ENCODE data around the gene ITGB1. TPM values are rescaled to one million over a fixed set of nuclear protein-coding genes. Genes with fewer than 3 reads are reported as not detected.

Gene ITGB1
- total and polyA plus RNA-seq, 2 experiments from 2014 or later = 317 to 439 TPM

DNA sequence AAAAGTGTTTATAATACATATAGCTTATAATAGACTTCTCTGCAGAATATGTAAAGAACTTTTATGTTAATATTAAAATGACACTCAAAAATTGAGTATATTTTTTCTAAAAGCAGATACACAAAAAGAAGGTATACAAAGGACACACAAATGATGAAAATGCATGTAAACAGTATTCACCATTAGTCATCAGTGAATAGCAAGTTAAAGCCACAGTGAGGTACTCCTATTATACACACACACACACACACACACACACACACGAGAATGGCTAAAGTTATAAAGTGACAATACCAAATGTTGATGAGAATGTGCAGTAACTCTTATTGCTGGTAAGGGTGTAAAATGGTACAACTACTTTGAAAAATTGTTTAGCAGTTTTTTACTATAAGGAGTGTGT is 92.9 kb downstream of the ITGB1 start:
- Histone ChIP-seq H3K9me2 (ENCODE audit: insufficient read depth) (no peaks in the 10 kb centered on the region), H3K4me1 (ENCODE audit: insufficient read depth) (no peaks in the 10 kb centered on the region), H2AFZ (no peak overlapping the region), H3K79me2 (replicated peaks; ENCODE audit: insufficient read depth) (no peaks in the 10 kb centered on the region), H3K36me3 (ENCODE audit: insufficient read depth) (no peaks in the 10 kb centered on the region), H3K27me3 (ENCODE audit: insufficient read depth) (no peaks in the 10 kb centered on the region), H3K4me2 (no peak overlapping the region), H3K4me3 (no peak overlapping the region), H3K27ac (ENCODE audit: low read depth) (no peak overlapping the region), H3F3A (replicated peaks; ENCODE audit: low read depth) (no peaks in the 10 kb centered on the region), H4K20me1 (replicated peaks; ENCODE audit: insufficient read depth) (no peaks in the 10 kb centered on the region)
- Mint-ChIP-seq H3K36me3 (ENCODE audit: low read depth) (no peaks in the 10 kb centered on the region), H3K27me3 (ENCODE audit: insufficient read depth, low read depth, poor library complexity) (no peaks in the 10 kb centered on the region), H3K9me3 (no peaks in the 10 kb centered on the region), H3K4me1 (no peaks in the 10 kb centered on the region), H3K4me3 (no peak overlapping the region), H3K27ac (no peak overlapping the region)
- TF ChIP-seq JUNB (IDR thresholded peaks at IDR 0.05; ENCODE audit: unreplicated experiment) (no peak), EZH2 (IDR thresholded peaks at IDR 0.05; ENCODE audit: low read depth, unreplicated experiment) (no peak), ZNF114 (CRISPR knock-in tag; IDR thresholded peaks at IDR 0.05) (no peak), POLR2AphosphoS5 (IDR thresholded peaks at IDR 0.05; ENCODE audit: low read depth) (no peak), CREB1 (CRISPR knock-in tag; IDR thresholded peaks at IDR 0.05; ENCODE audit: low read depth) (no peak), NANOG (IDR thresholded peaks at IDR 0.05; ENCODE audit: borderline replicate concordance) (no peak), STAT1 (IDR thresholded peaks at IDR 0.05; ENCODE audit: unreplicated experiment) (no peak), EZH2phosphoT487 (IDR thresholded peaks at IDR 0.05; ENCODE audit: unreplicated experiment) (no peak), ZNF331 (CRISPR knock-in tag; IDR thresholded peaks at IDR 0.05; ENCODE audit: low read depth) (no peak)
- TF ChIP-seq, protein P1, sequence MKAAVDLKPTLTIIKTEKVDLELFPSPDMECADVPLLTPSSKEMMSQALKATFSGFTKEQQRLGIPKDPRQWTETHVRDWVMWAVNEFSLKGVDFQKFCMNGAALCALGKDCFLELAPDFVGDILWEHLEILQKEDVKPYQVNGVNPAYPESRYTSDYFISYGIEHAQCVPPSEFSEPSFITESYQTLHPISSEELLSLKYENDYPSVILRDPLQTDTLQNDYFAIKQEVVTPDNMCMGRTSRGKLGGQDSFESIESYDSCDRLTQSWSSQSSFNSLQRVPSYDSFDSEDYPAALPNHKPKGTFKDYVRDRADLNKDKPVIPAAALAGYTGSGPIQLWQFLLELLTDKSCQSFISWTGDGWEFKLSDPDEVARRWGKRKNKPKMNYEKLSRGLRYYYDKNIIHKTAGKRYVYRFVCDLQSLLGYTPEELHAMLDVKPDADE (IDR thresholded peaks at IDR 0.05) = no peak
- TF ChIP-seq, protein P2, sequence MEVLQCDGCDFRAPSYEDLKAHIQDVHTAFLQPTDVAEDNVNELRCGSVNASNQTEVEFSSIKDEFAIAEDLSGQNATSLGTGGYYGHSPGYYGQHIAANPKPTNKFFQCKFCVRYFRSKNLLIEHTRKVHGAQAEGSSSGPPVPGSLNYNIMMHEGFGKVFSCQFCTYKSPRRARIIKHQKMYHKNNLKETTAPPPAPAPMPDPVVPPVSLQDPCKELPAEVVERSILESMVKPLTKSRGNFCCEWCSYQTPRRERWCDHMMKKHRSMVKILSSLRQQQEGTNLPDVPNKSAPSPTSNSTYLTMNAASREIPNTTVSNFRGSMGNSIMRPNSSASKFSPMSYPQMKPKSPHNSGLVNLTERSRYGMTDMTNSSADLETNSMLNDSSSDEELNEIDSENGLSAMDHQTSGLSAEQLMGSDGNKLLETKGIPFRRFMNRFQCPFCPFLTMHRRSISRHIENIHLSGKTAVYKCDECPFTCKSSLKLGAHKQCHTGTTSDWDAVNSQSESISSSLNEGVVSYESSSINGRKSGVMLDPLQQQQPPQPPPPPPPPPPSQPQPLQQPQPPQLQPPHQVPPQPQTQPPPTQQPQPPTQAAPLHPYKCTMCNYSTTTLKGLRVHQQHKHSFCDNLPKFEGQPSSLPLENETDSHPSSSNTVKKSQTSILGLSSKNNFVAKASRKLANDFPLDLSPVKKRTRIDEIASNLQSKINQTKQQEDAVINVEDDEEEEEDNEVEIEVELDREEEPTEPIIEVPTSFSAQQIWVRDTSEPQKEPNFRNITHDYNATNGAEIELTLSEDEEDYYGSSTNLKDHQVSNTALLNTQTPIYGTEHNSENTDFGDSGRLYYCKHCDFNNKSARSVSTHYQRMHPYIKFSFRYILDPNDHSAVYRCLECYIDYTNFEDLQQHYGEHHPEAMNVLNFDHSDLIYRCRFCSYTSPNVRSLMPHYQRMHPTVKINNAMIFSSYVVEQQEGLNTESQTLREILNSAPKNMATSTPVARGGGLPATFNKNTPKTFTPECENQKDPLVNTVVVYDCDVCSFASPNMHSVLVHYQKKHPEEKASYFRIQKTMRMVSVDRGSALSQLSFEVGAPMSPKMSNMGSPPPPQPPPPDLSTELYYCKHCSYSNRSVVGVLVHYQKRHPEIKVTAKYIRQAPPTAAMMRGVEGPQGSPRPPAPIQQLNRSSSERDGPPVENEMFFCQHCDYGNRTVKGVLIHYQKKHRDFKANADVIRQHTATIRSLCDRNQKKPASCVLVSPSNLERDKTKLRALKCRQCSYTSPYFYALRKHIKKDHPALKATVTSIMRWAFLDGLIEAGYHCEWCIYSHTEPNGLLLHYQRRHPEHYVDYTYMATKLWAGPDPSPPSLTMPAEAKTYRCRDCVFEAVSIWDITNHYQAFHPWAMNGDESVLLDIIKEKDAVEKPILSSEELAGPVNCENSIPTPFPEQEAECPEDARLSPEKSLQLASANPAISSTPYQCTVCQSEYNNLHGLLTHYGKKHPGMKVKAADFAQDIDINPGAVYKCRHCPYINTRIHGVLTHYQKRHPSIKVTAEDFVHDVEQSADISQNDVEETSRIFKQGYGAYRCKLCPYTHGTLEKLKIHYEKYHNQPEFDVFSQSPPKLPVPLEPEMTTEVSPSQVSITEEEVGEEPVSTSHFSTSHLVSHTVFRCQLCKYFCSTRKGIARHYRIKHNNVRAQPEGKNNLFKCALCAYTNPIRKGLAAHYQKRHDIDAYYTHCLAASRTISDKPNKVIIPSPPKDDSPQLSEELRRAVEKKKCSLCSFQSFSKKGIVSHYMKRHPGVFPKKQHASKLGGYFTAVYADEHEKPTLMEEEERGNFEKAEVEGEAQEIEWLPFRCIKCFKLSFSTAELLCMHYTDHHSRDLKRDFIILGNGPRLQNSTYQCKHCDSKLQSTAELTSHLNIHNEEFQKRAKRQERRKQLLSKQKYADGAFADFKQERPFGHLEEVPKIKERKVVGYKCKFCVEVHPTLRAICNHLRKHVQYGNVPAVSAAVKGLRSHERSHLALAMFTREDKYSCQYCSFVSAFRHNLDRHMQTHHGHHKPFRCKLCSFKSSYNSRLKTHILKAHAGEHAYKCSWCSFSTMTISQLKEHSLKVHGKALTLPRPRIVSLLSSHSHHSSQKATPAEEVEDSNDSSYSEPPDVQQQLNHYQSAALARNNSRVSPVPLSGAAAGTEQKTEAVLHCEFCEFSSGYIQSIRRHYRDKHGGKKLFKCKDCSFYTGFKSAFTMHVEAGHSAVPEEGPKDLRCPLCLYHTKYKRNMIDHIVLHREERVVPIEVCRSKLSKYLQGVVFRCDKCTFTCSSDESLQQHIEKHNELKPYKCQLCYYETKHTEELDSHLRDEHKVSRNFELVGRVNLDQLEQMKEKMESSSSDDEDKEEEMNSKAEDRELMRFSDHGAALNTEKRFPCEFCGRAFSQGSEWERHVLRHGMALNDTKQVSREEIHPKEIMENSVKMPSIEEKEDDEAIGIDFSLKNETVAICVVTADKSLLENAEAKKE (CRISPR knock-in tag; IDR thresholded peaks at IDR 0.05) = no peak
- TF ChIP-seq, protein P3, sequence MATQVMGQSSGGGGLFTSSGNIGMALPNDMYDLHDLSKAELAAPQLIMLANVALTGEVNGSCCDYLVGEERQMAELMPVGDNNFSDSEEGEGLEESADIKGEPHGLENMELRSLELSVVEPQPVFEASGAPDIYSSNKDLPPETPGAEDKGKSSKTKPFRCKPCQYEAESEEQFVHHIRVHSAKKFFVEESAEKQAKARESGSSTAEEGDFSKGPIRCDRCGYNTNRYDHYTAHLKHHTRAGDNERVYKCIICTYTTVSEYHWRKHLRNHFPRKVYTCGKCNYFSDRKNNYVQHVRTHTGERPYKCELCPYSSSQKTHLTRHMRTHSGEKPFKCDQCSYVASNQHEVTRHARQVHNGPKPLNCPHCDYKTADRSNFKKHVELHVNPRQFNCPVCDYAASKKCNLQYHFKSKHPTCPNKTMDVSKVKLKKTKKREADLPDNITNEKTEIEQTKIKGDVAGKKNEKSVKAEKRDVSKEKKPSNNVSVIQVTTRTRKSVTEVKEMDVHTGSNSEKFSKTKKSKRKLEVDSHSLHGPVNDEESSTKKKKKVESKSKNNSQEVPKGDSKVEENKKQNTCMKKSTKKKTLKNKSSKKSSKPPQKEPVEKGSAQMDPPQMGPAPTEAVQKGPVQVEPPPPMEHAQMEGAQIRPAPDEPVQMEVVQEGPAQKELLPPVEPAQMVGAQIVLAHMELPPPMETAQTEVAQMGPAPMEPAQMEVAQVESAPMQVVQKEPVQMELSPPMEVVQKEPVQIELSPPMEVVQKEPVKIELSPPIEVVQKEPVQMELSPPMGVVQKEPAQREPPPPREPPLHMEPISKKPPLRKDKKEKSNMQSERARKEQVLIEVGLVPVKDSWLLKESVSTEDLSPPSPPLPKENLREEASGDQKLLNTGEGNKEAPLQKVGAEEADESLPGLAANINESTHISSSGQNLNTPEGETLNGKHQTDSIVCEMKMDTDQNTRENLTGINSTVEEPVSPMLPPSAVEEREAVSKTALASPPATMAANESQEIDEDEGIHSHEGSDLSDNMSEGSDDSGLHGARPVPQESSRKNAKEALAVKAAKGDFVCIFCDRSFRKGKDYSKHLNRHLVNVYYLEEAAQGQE (IDR thresholded peaks at IDR 0.05; ENCODE audit: unreplicated experiment) = no peak
- TF ChIP-seq, protein P4, sequence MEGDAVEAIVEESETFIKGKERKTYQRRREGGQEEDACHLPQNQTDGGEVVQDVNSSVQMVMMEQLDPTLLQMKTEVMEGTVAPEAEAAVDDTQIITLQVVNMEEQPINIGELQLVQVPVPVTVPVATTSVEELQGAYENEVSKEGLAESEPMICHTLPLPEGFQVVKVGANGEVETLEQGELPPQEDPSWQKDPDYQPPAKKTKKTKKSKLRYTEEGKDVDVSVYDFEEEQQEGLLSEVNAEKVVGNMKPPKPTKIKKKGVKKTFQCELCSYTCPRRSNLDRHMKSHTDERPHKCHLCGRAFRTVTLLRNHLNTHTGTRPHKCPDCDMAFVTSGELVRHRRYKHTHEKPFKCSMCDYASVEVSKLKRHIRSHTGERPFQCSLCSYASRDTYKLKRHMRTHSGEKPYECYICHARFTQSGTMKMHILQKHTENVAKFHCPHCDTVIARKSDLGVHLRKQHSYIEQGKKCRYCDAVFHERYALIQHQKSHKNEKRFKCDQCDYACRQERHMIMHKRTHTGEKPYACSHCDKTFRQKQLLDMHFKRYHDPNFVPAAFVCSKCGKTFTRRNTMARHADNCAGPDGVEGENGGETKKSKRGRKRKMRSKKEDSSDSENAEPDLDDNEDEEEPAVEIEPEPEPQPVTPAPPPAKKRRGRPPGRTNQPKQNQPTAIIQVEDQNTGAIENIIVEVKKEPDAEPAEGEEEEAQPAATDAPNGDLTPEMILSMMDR (conservative IDR thresholded peaks at IDR 0.05; ENCODE audit: low read depth in 2 of 2) = no peak
- DNase-seq (ENCODE audit: low spot score) (no peak), ATAC-seq (no peak)
